Large intestine (tissue), 3 donors: ENCODE data around the gene PKIG. TPM values are rescaled to one million over a fixed set of nuclear protein-coding genes. Genes with fewer than 3 reads are reported as not detected.

Source experiments
- DNase-seq, 2 donors: peaks; one replicate each; pipeline versions ENCODE4 v3.0.0 to v3.0.0-alpha.2; 2013
- H3K27ac ChIP-seq: one replicate; pipeline ENCODE4 v1.5.1; 2013; ENCODE audit warnings: low read length
- H3K27me3 ChIP-seq: 2 replicates; pipeline ENCODE4 v1.6.1; 2013; ENCODE audit warnings: low read length; ENCODE audit not compliant: control insufficient read depth, insufficient read depth
- H3K36me3 ChIP-seq: 2 replicates; pipeline ENCODE4 v1.6.1; 2013; ENCODE audit warnings: low read length; ENCODE audit not compliant: control insufficient read depth, insufficient read depth
- H3K4me1 ChIP-seq: one replicate; pipeline ENCODE4 v1.6.1; 2013; ENCODE audit warnings: low read length; ENCODE audit not compliant: control insufficient read depth, insufficient read depth
- H3K4me3 ChIP-seq: one replicate; pipeline ENCODE4 v1.5.1; 2013; ENCODE audit warnings: low read length
- H3K9me3 ChIP-seq: one replicate; pipeline ENCODE4 v1.6.1; 2013; ENCODE audit warnings: mild to moderate bottlenecking, low read depth, low read length, moderate library complexity; ENCODE audit not compliant: control insufficient read depth
- WGBS: methylation state at CpG from one replicate; pipeline ENCODE4 v1.1.5; 2013; ENCODE audit warnings: low lambda C conversion rate; ENCODE audit not compliant: insufficient coverage; 5-methylcytosine and 5-hydroxymethylcytosine counted together
- polyA plus RNA-seq: library from polyadenylated mRNA; unstranded; fragments of 120-200 nt; gene quantifications from one replicate; pipeline ENCODE4 v1.2.1, GENCODE V29; 2013

Gene PKIG
- polyA plus RNA-seq, 1 donor: 46.5 TPM

GRCh38 chr20:44637042-44637441, 54.7 kb downstream of the PKIG start:
- Histone ChIP-seq H3K27ac (no peak overlapping the region), H3K9me3 (no peaks in the 10 kb centered on the region), H3K4me1 (peaks cover 19% of the 10 kb centered on the region), H3K4me3 (no peak overlapping the region), H3K36me3 (no peaks in the 10 kb centered on the region), H3K27me3 (no peaks in the 10 kb centered on the region)
- 100% methylated on average over 1 of the region's 5 CpGs for WGBS
- no peak for DNase-seq

GRCh38 chr20:44637522-44638372, 55.4 kb downstream of the PKIG start:
- 100% methylated on average over 1 of the region's 11 CpGs for WGBS
- Histone ChIP-seq H3K27me3 (no peaks in the 10 kb centered on the region), H3K36me3 (no peaks in the 10 kb centered on the region), H3K27ac (no peak overlapping the region), H3K9me3 (no peaks in the 10 kb centered on the region), H3K4me3 (no peak overlapping the region), H3K4me1 (peaks cover 26% of the 10 kb centered on the region)
- DNase-seq: no peak

GRCh38 chr20:44640522-44640921, 58.1 kb downstream of the PKIG start:
- Histone ChIP-seq H3K27me3 (no peaks in the 10 kb centered on the region), H3K27ac (no peak overlapping the region), H3K36me3 (no peaks in the 10 kb centered on the region), H3K9me3 (no peaks in the 10 kb centered on the region), H3K4me3 (no peak overlapping the region), H3K4me1 (peaks cover 13% of the 10 kb centered on the region)
- whole genome bisulfite sequencing: no CpG with 5 or more reads among the region's 2 CpGs
- no peak for DNase-seq

GRCh38 chr20:44641325-44641724, 58.9 kb downstream of the PKIG start:
- Histone ChIP-seq H3K27me3 (no peaks in the 10 kb centered on the region), H3K36me3 (no peaks in the 10 kb centered on the region), H3K27ac (no peak overlapping the region), H3K4me3 (no peak overlapping the region), H3K9me3 (no peaks in the 10 kb centered on the region), H3K4me1 (peaks cover 13% of the 10 kb centered on the region)
- no peak for DNase-seq
- WGBS: 100% methylated on average over 1 of the region's 5 CpGs

GRCh38 chr20:44642203-44643153, 60.1 kb downstream of the PKIG start:
- Histone ChIP-seq H3K4me1 (peaks cover 13% of the 10 kb centered on the region), H3K27ac (peak overlapping the region; percentile 36), H3K36me3 (no peaks in the 10 kb centered on the region), H3K9me3 (no peaks in the 10 kb centered on the region), H3K4me3 (no peak overlapping the region), H3K27me3 (no peaks in the 10 kb centered on the region)
- DNase-seq: peak; percentile 67 to 87
- 0% methylated on average over 2 of the region's 17 CpGs for WGBS

- Histone ChIP-seq H3K4me3 (no peak overlapping the region), H3K36me3 (no peaks in the 10 kb centered on the region), H3K27ac (peak overlapping the region; percentile 36), H3K27me3 (no peaks in the 10 kb centered on the region), H3K9me3 (no peaks in the 10 kb centered on the region), H3K4me1 (peaks cover 13% of the 10 kb centered on the region)
- no peak for DNase-seq
- no CpG with 5 or more reads among the region's 1 CpG for WGBS
Measured at GRCh38 chr20:44643154-44643519, 60.8 kb downstream of the PKIG start.

- H3K4me1 ChIP-seq: peaks cover 13% of the 10 kb centered on the region
Measured at GRCh38 chr20:44643596-44644229, 61.3 kb downstream of the PKIG start.

GRCh38 chr20:44644230-44644617, 61.8 kb downstream of the PKIG start:
- H3K27me3 ChIP-seq: no peaks in the 10 kb centered on the region
- H3K4me3 ChIP-seq: no peak overlapping the region
- WGBS: no CpG with 5 or more reads among the region's 8 CpGs
- peaks cover 13% of the 10 kb centered on the region for H3K4me1 ChIP-seq
- no peaks in the 10 kb centered on the region for H3K9me3 ChIP-seq
- H3K27ac ChIP-seq: no peak overlapping the region
- DNase-seq: no peak
- H3K36me3 ChIP-seq: no peaks in the 10 kb centered on the region

More at GRCh38 chr20:44643596-44644229, 61.3 kb downstream of the PKIG start:
- Histone ChIP-seq H3K4me3 (no peak overlapping the region), H3K27me3 (no peaks in the 10 kb centered on the region), H3K9me3 (no peaks in the 10 kb centered on the region), H3K27ac (no peak overlapping the region), H3K36me3 (no peaks in the 10 kb centered on the region)
- DNase-seq: peak; percentile 38
- no CpG with 5 or more reads among the region's 16 CpGs for WGBS

- no peaks in the 10 kb centered on the region for H3K36me3 ChIP-seq
- H3K27ac ChIP-seq: no peak overlapping the region
- no peaks in the 10 kb centered on the region for H3K27me3 ChIP-seq
- DNase-seq: no peak
- peaks cover 13% of the 10 kb centered on the region for H3K4me1 ChIP-seq
- H3K9me3 ChIP-seq: no peaks in the 10 kb centered on the region
- no CpG with 5 or more reads among the region's 7 CpGs for WGBS
- H3K4me3 ChIP-seq: no peak overlapping the region
Measured at GRCh38 chr20:44644667-44645131, 62.3 kb downstream of the PKIG start.

GRCh38 chr20:44646023-44646640, 63.8 kb downstream of the PKIG start:
- H3K4me3 ChIP-seq: no peak overlapping the region

More at GRCh38 chr20:44646023-44646640, 63.8 kb downstream of the PKIG start:
- no CpG with 5 or more reads among the region's 4 CpGs for WGBS
- Histone ChIP-seq H3K4me1 (peaks cover 18% of the 10 kb centered on the region), H3K9me3 (no peaks in the 10 kb centered on the region), H3K27me3 (no peaks in the 10 kb centered on the region), H3K36me3 (no peaks in the 10 kb centered on the region), H3K27ac (no peak overlapping the region)
- DNase-seq: no peak
